SK-N-SH treated with all-trans-retinoic acid at 6 μM for 48 hours (cell line): ENCODE measurements around the gene MYD88.

Source experiments
- CSDC2 ChIP-seq: fragments of 250-450 bp; sonication (Bioruptor Pico); IDR thresholded peaks from 2 replicates; pipeline ENCODE4 v1.5.0; 2020; ENCODE audit warnings: mild to moderate bottlenecking, moderate library complexity
- OSR1 ChIP-seq: fragments of 250-450 bp; sonication (Bioruptor Pico); IDR thresholded peaks from 2 replicates; pipeline ENCODE4 v1.8.0; 2022; ENCODE audit warnings: moderate library complexity, mild to moderate bottlenecking, inconsistent platforms
- PATZ1 ChIP-seq: fragments of 250-450 bp; sonication (Bioruptor Pico); IDR thresholded peaks from 2 replicates; pipeline ENCODE4 v1.8.0; 2020; ENCODE audit warnings: mild to moderate bottlenecking, moderate library complexity, borderline replicate concordance
- TOX ChIP-seq: fragments of 250-450 bp; sonication (Bioruptor Pico); IDR thresholded peaks from 2 replicates; pipeline ENCODE4 v1.8.0; 2021; ENCODE audit warnings: mild to moderate bottlenecking, moderate library complexity, borderline replicate concordance
- ZFP3 ChIP-seq: fragments of 250-450 bp; sonication (Bioruptor Pico); IDR thresholded peaks from 2 replicates; pipeline ENCODE4 v1.5.0; 2020; ENCODE audit warnings: mild to moderate bottlenecking, moderate library complexity
- ZNF8 ChIP-seq: fragments of 450-650 bp; formaldehyde crosslinking; IDR thresholded peaks from 2 replicates; pipeline ENCODE4 v1.5.0; 2020; ENCODE audit warnings: mild to moderate bottlenecking, moderate library complexity

GRCh38 chr3:38142959-38143358, 4.5 kb downstream of the MYD88 start:
- TF ChIP-seq TOX (no peak), PATZ1 (CRISPR knock-in tag) (no peak), ZFP3 (CRISPR knock-in tag) (no peak), CSDC2 (no peak), OSR1 (CRISPR knock-in tag) (no peak), ZNF8 (CRISPR knock-in tag) (no peak)
